Stimulated activated CD8-positive, alpha-beta memory T cell treated with anti-CD3 and anti-CD28 coated beads, Interleukin-15, amount 100 ng/mL, for 4 hours (primary cell): Measurements from ENCODE around the gene SCN2A.

ENCODE experiments used
- DNase-seq, 2 donors: peaks; one replicate each; pipeline ENCODE4 v3.0.0-alpha.2; 2020; ENCODE audit warnings: low read depth in 2 of 2

SCN2A gene

GRCh38 chr2:165417009-165417408, 177.8 kb downstream of the SCN2A start:
- no peak for DNase-seq

GRCh38 chr2:165420231-165420630, 181.0 kb downstream of the SCN2A start:
- no peak for DNase-seq

- DNase-seq: no peak
These were observed 183.9 kb downstream of the SCN2A start for GRCh38 chr2:165423081-165423480.

GRCh38 chr2:165425556-165425955, 186.3 kb downstream of the SCN2A start:
- DNase-seq: no peak

GRCh38 chr2:165427686-165428085, 188.5 kb downstream of the SCN2A start:
- no peak for DNase-seq

- no peak for DNase-seq
These were observed 189.7 kb downstream of the SCN2A start for GRCh38 chr2:165428926-165429325.

GRCh38 chr2:165431014-165431413, 191.8 kb downstream of the SCN2A start:
- no peak for DNase-seq

GRCh38 chr2:165432234-165432966, 193.2 kb downstream of the SCN2A start:
- DNase-seq: no peak

GRCh38 chr2:165434865-165435496, 195.8 kb downstream of the SCN2A start:
- no peak for DNase-seq

- DNase-seq: no peak
These were observed 196.4 kb downstream of the SCN2A start for GRCh38 chr2:165435611-165436010.

- DNase-seq: no peak
These were observed 197.3 kb downstream of the SCN2A start for GRCh38 chr2:165436559-165436958.

- DNase-seq: no peak
These were observed 201.2 kb downstream of the SCN2A start for GRCh38 chr2:165440367-165440766.
